A673 (cell line): Measurements from ENCODE around the gene CIAPIN1. TPM values are rescaled to one million over a fixed set of nuclear protein-coding genes. Genes with fewer than 3 reads are reported as not detected.

Source experiments
- BruUV-seq: library from RNA; stranded (reverse); fragments of 400-500 nt; replicated peaks from 2 replicates; lab custom pipeline; 2021; lab: Mats Ljungman, UMichigan
- CTCF ChIA-PET: fragments of 300-600 bp; sonication (Branson Sonifier 250); formaldehyde crosslinking; loops from one replicate; lab custom pipeline; 2022; ENCODE audit warnings: antibody characterized with exemption; lab: Charles Lee
- POLR2A ChIA-PET: fragments of 300-600 bp; sonication (Branson Sonifier 250); formaldehyde crosslinking; loops from one replicate; lab custom pipeline; 2022; ENCODE audit warnings: antibody characterized with exemption; ENCODE audit not compliant: low non-redundant PET; lab: Charles Lee
- DNase-seq: peaks from one replicate; pipeline ENCODE4 v3.0.0-alpha.2; 2015; ENCODE audit warnings: low spot score
- H3K27ac ChIP-seq: fragments of 200-600 bp; sonication (generic); 2 replicates; pipeline ENCODE4 v1.5.1; 2016; ENCODE audit warnings: mixed run types, low read depth, mild to moderate bottlenecking, mixed read lengths, antibody characterized with exemption, low read length; ENCODE audit not compliant: poor library complexity, severe bottlenecking
- H3K27me3 ChIP-seq: fragments of 200-600 bp; sonication (generic); replicated peaks from 2 replicates; pipeline ENCODE4 v1.6.1; 2017; ENCODE audit warnings: mixed run types, low read depth, mild to moderate bottlenecking, mixed read lengths, antibody characterized with exemption, low read length; ENCODE audit not compliant: insufficient read depth, poor library complexity
- H3K36me3 ChIP-seq: fragments of 200-600 bp; sonication (generic); 2 replicates; pipeline ENCODE4 v1.6.1; 2016; ENCODE audit warnings: mixed run types, mild to moderate bottlenecking, mixed read lengths, antibody characterized with exemption, low read length; ENCODE audit not compliant: insufficient read depth, poor library complexity, severe bottlenecking
- H3K4me1 ChIP-seq: fragments of 200-600 bp; sonication (generic); 2 replicates; pipeline ENCODE4 v1.6.1; 2017; ENCODE audit warnings: mixed run types, mild to moderate bottlenecking, mixed read lengths, antibody characterized with exemption, low read length; ENCODE audit not compliant: insufficient read depth, poor library complexity, severe bottlenecking
- H3K4me3 ChIP-seq: fragments of 200-600 bp; sonication (generic); 2 replicates; pipeline ENCODE4 v1.5.1; 2016; ENCODE audit warnings: low read depth, mixed run types, mild to moderate bottlenecking, mixed read lengths, low read length; ENCODE audit not compliant: poor library complexity, severe bottlenecking
- H3K9me3 ChIP-seq: fragments of 200-600 bp; sonication (generic); 2 replicates; pipeline ENCODE4 v1.6.1; 2016; ENCODE audit warnings: mixed run types, low read depth, mild to moderate bottlenecking, mixed read lengths, antibody characterized with exemption, low read length; ENCODE audit not compliant: poor library complexity, severe bottlenecking
- EZH2 ChIP-seq: fragments of 200-600 bp; sonication (generic); IDR thresholded peaks from 2 replicates; pipeline ENCODE4 v1.6.1; 2017; ENCODE audit warnings: borderline replicate concordance, low read depth, mild to moderate bottlenecking, mixed read lengths, antibody characterized with exemption, low read length; ENCODE audit not compliant: poor library complexity, severe bottlenecking
- intact Hi-C: fragments of 100-400 bp; cut with micrococcal nuclease; formaldehyde crosslinking; loops from one replicate; pipeline ENCODE4 v1.10.0; 2022; ENCODE audit not compliant: unreplicated experiment
- total RNA-seq: library from RNA; stranded (reverse); gene quantifications from 2 replicates; pipeline ENCODE4 v1.2.3, GENCODE V29; 2021
- TF ChIP-seq, protein P1 (sequence below): fragments of 300-800, 200-600 bp; sonication (generic); conservative IDR thresholded peaks from 2 replicates; pipeline ENCODE4 v1.5.1; 2017; ENCODE audit warnings: low read depth, mild to moderate bottlenecking, antibody characterized with exemption, low read length, moderate library complexity, mixed read lengths

Gene CIAPIN1
- total RNA-seq, 1 experiment from 2014 or later, result 95.1 TPM

DNA sequence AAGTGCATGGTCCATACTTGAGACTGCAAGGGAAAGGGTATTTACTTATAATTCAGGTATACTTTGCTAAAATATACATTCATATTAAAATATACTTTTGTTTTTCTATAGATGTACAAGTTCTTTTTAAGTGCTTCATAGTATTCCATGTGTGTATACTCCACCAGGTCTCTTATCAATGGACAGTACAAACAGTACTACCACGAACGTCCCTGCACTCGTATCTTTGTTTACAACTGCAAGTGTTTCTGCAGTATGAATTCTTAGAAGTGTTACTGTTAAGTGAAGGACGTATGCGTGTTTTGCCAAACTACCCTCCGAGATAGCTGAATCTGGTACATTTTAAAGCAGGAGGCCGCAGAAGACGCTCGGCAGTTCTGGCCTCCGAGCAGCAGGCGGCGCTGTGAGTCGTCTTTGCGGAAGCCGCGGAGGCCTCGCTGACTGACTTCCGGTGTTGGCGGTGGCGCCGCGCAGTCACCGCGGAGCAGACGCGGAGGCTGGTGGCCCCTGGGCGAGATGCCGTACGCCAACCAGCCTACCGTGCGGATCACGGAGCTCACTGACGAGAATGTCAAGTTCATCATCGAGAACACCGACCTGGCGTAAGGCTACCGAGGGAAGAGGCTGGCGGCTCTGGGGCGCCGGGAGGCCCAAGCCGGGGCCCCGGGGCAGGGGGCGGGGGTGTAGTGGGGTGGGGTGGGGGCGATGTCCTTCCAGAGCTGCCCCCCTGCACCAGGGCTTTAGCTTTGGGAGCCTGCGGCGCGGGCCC lies 15.2 kb upstream of the CIAPIN1 start, which contains the start of gene POLR2C:
TSS of gene POLR2C (plus strand) at position 471 of the 769 bp plus-strand sequence. CDS start at position 517, 46 bp downstream.
- Histone ChIP-seq H3K27me3 (no peaks in the 10 kb centered on the region), H3K36me3 (peaks cover 63% of the 10 kb centered on the region), H3K4me1 (no peaks in the 10 kb centered on the region), H3K4me3 (peak within 1 kb of the TSS; percentile 93), H3K9me3 (no peaks in the 10 kb centered on the region), H3K27ac (peak within 1 kb of the TSS; percentile 73)
- peak; percentile 92 for DNase-seq
- intact Hi-C loops, result loop anchor here (2.0 kb wide), 1 partner anchor 56 kb away; no protein-coding TSS in a partner anchor
- BruUV-seq, result no TSS peak
- TF ChIP-seq EZH2, result no peak
- TF ChIP-seq, protein P1, sequence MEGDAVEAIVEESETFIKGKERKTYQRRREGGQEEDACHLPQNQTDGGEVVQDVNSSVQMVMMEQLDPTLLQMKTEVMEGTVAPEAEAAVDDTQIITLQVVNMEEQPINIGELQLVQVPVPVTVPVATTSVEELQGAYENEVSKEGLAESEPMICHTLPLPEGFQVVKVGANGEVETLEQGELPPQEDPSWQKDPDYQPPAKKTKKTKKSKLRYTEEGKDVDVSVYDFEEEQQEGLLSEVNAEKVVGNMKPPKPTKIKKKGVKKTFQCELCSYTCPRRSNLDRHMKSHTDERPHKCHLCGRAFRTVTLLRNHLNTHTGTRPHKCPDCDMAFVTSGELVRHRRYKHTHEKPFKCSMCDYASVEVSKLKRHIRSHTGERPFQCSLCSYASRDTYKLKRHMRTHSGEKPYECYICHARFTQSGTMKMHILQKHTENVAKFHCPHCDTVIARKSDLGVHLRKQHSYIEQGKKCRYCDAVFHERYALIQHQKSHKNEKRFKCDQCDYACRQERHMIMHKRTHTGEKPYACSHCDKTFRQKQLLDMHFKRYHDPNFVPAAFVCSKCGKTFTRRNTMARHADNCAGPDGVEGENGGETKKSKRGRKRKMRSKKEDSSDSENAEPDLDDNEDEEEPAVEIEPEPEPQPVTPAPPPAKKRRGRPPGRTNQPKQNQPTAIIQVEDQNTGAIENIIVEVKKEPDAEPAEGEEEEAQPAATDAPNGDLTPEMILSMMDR, result peak; percentile 98
- POLR2A ChIA-PET, result no interaction called here
- CTCF ChIA-PET, result interaction anchor here (0.6 to 1.2 kb wide), 5 partner anchors 11 to 75 kb away, joined by 3 to 6 read pairs (median 5); partner anchors contain the start of genes CIAPIN1 and COQ9

DNA sequence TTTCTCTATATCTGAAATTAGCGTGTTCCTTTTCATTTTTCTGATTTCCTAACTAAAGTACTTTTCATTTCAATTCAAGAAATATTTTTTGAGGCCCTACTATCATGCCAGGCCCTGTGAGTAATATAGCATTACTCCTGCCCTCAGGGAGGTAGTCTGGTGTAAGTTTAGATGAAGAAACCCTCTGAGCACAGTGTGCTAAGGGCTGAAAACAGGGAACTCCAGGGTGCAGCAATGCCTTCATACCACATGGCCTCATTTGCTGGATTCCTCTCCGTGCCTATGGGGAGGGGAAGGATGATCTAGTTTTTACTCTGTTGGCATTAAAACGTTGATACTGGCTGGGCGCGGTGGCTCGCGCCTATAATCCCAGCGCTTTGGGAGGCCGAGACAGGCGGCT lies 4.8 kb upstream of the CIAPIN1 start:
- H3K27ac ChIP-seq, result no peak overlapping the region
- H3K4me1 ChIP-seq, result no peaks in the 10 kb centered on the region
- CTCF ChIA-PET, result no interaction called here
- H3K27me3 ChIP-seq, result no peaks in the 10 kb centered on the region
- intact Hi-C loops, result no loop called here
- DNase-seq, result no peak
- no peaks in the 10 kb centered on the region for H3K9me3 ChIP-seq
- POLR2A ChIA-PET, result no interaction called here
- peaks cover 49% of the 10 kb centered on the region for H3K36me3 ChIP-seq
- TF ChIP-seq EZH2, result no peak
- TF ChIP-seq, protein P1, result no peak
- BruUV-seq, result no TSS peak
- H3K4me3 ChIP-seq, result no peak overlapping the region

DNA sequence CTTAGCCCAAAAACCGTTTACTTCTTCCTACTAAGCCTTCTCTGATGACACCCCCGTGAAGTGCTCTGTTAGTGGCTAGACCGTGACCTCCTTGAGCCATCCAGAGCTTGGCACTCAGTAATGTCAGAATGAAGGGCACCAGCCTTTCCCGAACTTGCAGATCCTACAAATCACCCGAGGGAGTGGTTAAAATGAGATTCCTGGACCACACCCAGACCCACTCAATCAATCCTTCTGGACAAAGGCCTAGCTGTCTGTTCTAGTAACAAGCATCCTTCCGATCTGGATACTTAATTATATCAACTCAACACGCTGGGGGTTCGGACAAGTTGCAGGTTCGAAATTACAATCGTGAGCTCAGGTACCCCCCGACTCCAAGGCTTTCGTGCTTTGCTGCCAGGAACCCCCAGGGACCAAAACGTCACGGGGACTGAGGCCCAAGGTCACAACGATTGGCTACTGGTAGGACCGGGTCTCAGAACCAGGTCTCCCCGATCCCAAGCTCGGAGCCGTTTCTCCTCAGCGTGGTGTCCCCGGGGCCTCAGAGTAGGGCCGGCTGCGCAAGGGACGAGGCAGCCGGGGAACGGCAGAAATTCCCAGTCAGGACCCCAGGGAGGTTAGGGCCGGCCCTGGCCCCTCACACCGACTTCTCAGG lies 527 bp downstream of the CIAPIN1 start:
- no TSS peak for BruUV-seq
- TF ChIP-seq EZH2, result no peak
- TF ChIP-seq, protein P1, result no peak
- Histone ChIP-seq H3K4me1 (no peaks in the 10 kb centered on the region), H3K27me3 (no peaks in the 10 kb centered on the region), H3K27ac (peak overlapping the region; percentile 97), H3K36me3 (peaks cover 8% of the 10 kb centered on the region), H3K4me3 (peak overlapping the region; percentile 94), H3K9me3 (no peaks in the 10 kb centered on the region)
- intact Hi-C loops, result no loop called here
- ChIA-PET POLR2A (no interaction called here), CTCF (interaction anchor here (0.7 to 1.7 kb wide), 3 partner anchors 13 to 73 kb away, joined by 3 to 7 read pairs (median 6); partner anchors contain the start of gene POLR2C)
- DNase-seq, result peak; percentile 34
